Keratinocyte (primary cell): Measurements from ENCODE around the gene PRKCA. TPM values are rescaled to one million over a fixed set of nuclear protein-coding genes. Genes with fewer than 3 reads are reported as not detected.

Experiments
- DNase-seq: peaks from one replicate; pipeline ENCODE4 v3.0.0-alpha.2; 2011; ENCODE audit warnings: low read depth, missing footprints, low spot score
- FAIRE-seq: peaks from 2 replicates; lab custom pipeline; 2011; peaks lifted over from hg19 to GRCh38; lab: Jason Lieb, UNC
- H2AFZ ChIP-seq: 2 replicates; pipeline ENCODE4 v1.6.0; 2012; ENCODE audit warnings: low read length, control low read depth, inconsistent platforms; ENCODE audit not compliant: control insufficient read depth
- H3K27ac ChIP-seq: 2 replicates; pipeline ENCODE4 v1.5.1; 2011; ENCODE audit warnings: low read length; ENCODE audit not compliant: control insufficient read depth, insufficient read depth
- H3K27me3 ChIP-seq: 3 replicates; pipeline ENCODE4 v1.6.0; 2011; ENCODE audit warnings: low read length; ENCODE audit not compliant: control insufficient read depth, insufficient read depth; ENCODE audit errors: extremely low read depth
- H3K36me3 ChIP-seq, 2 experiments: 2 replicates in 1 of 2; 3 replicates in 1 of 2; pipeline ENCODE4 v1.5.1; 2011; ENCODE audit warnings: low read length in 2 of 2, mild to moderate bottlenecking in 1 of 2; ENCODE audit not compliant: control insufficient read depth in 2 of 2, insufficient read depth in 2 of 2; ENCODE audit errors: extremely low read depth in 1 of 2
- H3K4me1 ChIP-seq: 3 replicates; pipeline ENCODE4 v1.5.1; 2011; ENCODE audit warnings: low read length; ENCODE audit not compliant: control insufficient read depth, insufficient read depth; ENCODE audit errors: extremely low read depth
- H3K4me2 ChIP-seq: 3 replicates; pipeline ENCODE4 v1.6.0; 2011; ENCODE audit warnings: low read depth, low read length; ENCODE audit not compliant: control insufficient read depth, insufficient read depth; ENCODE audit errors: extremely low read depth
- H3K4me3 ChIP-seq, 3 experiments: fragments of 200-600 bp in 1 of 3; sonication (generic) in 1 of 3; 2 replicates in 2 of 3; 3 replicates in 1 of 3; pipeline ENCODE4 v1.5.1; 2011 to 2016; ENCODE audit warnings: low read length in 3 of 3, mild to moderate bottlenecking in 3 of 3, control low read depth in 2 of 3, inconsistent platforms in 1 of 3, low read depth in 1 of 3, mixed read lengths in 1 of 3, mixed run types in 1 of 3, moderate library complexity in 1 of 3; ENCODE audit not compliant: control insufficient read depth in 2 of 3, insufficient read depth in 2 of 3; ENCODE audit errors: extremely low read depth in 1 of 3
- H3K79me2 ChIP-seq: 2 replicates; pipeline ENCODE4 v1.6.0; 2012; ENCODE audit warnings: low read length; ENCODE audit not compliant: control insufficient read depth, insufficient read depth
- H3K9ac ChIP-seq: 3 replicates; pipeline ENCODE4 v1.6.0; 2011; ENCODE audit warnings: low read length; ENCODE audit not compliant: control insufficient read depth, insufficient read depth; ENCODE audit errors: extremely low read depth
- H3K9me1 ChIP-seq: 3 replicates; pipeline ENCODE4 v1.6.0; 2011; ENCODE audit warnings: low read length; ENCODE audit not compliant: control insufficient read depth, insufficient read depth; ENCODE audit errors: extremely low read depth
- H3K9me3 ChIP-seq: 2 replicates; pipeline ENCODE4 v1.5.1; 2012; ENCODE audit warnings: low read depth, low read length; ENCODE audit not compliant: control insufficient read depth
- H4K20me1 ChIP-seq: 3 replicates; pipeline ENCODE4 v1.6.0; 2011; ENCODE audit warnings: low read length; ENCODE audit not compliant: control insufficient read depth, insufficient read depth; ENCODE audit errors: extremely low read depth
- EZH2 ChIP-seq: IDR thresholded peaks from one replicate; pipeline ENCODE4 v1.6.1; 2012; ENCODE audit warnings: inconsistent platforms, mild to moderate bottlenecking, low read length, moderate library complexity
- dilution Hi-C: fragments of 300-500 bp; cut with MboI; formaldehyde crosslinking; loops from one replicate; pipeline ENCODE4 v1.7.0; 2020; ENCODE audit warnings: low sequenced_read_pairs; ENCODE audit not compliant: extremely low pct_ligation_motif_present
- polyA plus RNA-seq, 5 experiments: library from polyadenylated mRNA; depleted of rRNA in 3 of 5; stranded (reverse) in 3 of 5; stranded (forward) in 1 of 5; unstranded in 1 of 5; fragments of >200 nt; gene quantifications; 1 replicate in 1 of 5; 2 replicates in 3 of 5; 3 replicates in 1 of 5; pipeline versions ENCODE4 v1.2.1 to v1.2.3, GENCODE V29; 2011 to 2012; ENCODE audit warnings: missing spikeins in 2 of 5, low read depth in 1 of 5, low replicate concordance in 1 of 5
- TF ChIP-seq, protein P1 (sequence below), 3 experiments: IDR thresholded peaks in 1 of 3; conservative IDR thresholded peaks in 1 of 3; optimal IDR thresholded peaks in 1 of 3; 2 replicates in 2 of 3; 3 replicates in 1 of 3; pipeline versions ENCODE3 to v1.5.1; 2011; ENCODE audit warnings: low read length in 3 of 3, mild to moderate bottlenecking in 3 of 3, moderate library complexity in 2 of 3, control low read depth in 1 of 3, inconsistent platforms in 1 of 3; ENCODE audit not compliant: insufficient read depth in 2 of 3; ENCODE audit errors: extremely low read depth in 1 of 3

The PRKCA gene
- polyA plus RNA-seq, 1 donor (not counting 4 experiments of a cell fraction or from before 2014, with no cell fraction given): 3.6 TPM

DNA sequence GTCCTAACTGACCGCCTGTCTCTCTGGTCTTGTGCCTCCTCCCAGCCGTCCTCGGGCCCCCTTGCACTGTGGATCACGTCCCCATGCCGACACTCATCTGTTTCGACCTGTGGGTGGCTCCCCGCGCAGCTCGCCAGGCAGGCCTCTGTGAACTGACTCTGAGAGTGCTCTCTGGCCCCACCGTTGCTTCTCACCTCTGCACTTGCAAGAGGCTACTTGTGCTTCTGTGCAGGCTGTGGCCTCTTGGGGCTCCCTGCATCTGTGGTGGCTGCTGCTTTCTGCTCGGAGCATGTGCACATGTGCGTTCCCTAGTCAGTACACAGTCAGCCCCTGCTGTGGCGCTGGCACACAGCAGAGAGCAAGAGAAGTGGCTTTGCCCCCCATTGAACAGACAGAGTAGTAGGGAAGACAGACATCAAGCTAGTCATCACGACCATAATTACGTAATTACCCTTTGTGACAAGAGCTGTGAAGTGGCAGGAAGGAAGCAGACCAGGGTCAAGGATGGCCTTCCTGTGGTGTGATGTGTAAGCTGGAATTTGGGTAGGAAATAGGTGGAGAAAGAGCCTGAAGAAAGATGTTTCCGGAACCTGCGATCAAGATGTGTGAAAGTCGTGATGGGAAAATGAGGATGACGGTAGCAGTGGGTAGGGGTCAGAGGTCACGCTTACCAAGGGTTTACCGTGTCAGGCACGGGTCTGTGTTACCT, 276.5 kb downstream of the PRKCA start:
- Histone ChIP-seq H2AFZ (no peak overlapping the region), H3K9me3 (no peaks in the 10 kb centered on the region), H3K79me2 (no peaks in the 10 kb centered on the region), H3K9me1 (no peaks in the 10 kb centered on the region), H3K27ac (no peak overlapping the region), H4K20me1 (no peaks in the 10 kb centered on the region), H3K4me2 (no peak overlapping the region), H3K4me3 (no peak overlapping the region), H3K9ac (no peak overlapping the region), H3K4me1 (no peaks in the 10 kb centered on the region), H3K36me3 (no peaks in the 10 kb centered on the region), H3K27me3 (no peaks in the 10 kb centered on the region)
- no peak for FAIRE-seq
- DNase-seq: no peak
- TF ChIP-seq, protein P1, sequence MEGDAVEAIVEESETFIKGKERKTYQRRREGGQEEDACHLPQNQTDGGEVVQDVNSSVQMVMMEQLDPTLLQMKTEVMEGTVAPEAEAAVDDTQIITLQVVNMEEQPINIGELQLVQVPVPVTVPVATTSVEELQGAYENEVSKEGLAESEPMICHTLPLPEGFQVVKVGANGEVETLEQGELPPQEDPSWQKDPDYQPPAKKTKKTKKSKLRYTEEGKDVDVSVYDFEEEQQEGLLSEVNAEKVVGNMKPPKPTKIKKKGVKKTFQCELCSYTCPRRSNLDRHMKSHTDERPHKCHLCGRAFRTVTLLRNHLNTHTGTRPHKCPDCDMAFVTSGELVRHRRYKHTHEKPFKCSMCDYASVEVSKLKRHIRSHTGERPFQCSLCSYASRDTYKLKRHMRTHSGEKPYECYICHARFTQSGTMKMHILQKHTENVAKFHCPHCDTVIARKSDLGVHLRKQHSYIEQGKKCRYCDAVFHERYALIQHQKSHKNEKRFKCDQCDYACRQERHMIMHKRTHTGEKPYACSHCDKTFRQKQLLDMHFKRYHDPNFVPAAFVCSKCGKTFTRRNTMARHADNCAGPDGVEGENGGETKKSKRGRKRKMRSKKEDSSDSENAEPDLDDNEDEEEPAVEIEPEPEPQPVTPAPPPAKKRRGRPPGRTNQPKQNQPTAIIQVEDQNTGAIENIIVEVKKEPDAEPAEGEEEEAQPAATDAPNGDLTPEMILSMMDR (optimal IDR thresholded peaks at IDR 0.05 in 1 of 3, IDR thresholded peaks at IDR 0.05 in 1 of 3, conservative IDR thresholded peaks at IDR 0.05 in 1 of 3; ENCODE audit: extremely low read depth in 1 of 3, insufficient read depth in 2 of 3, low read length in 3 of 3): no peak
- no peak for TF ChIP-seq EZH2
- dilution Hi-C loops: no loop called here

DNA sequence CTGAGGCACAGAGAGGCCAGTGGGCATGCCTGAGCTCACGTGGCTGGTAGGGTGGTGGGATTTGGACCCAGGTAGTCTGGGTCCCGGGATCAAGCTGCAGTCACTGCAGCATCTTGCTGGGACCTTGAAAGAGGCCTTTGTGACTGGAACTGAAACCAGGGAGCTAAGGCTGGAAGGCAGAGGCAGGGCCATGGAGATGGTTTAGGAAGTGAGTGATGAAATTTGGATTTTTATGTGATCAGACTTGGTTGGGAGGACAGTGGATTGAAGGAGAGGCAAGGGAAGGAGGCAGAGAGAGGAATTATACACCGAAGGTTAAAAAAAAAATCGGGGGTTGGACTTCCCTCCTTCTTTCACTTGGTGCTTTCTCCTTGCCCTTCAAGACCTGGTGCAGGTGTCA, 277.1 kb downstream of the PRKCA start:
- Histone ChIP-seq H3K27me3 (no peaks in the 10 kb centered on the region), H3K9me3 (no peaks in the 10 kb centered on the region), H3K27ac (no peak overlapping the region), H3K4me3 (no peak overlapping the region), H3K4me1 (no peaks in the 10 kb centered on the region), H4K20me1 (no peaks in the 10 kb centered on the region), H3K4me2 (no peak overlapping the region), H3K79me2 (no peaks in the 10 kb centered on the region), H3K36me3 (no peaks in the 10 kb centered on the region), H3K9ac (no peak overlapping the region), H2AFZ (no peak overlapping the region), H3K9me1 (no peaks in the 10 kb centered on the region)
- dilution Hi-C loops: no loop called here
- TF ChIP-seq EZH2: no peak
- TF ChIP-seq, protein P1 (optimal IDR thresholded peaks at IDR 0.05 in 1 of 3, IDR thresholded peaks at IDR 0.05 in 1 of 3, conservative IDR thresholded peaks at IDR 0.05 in 1 of 3; ENCODE audit: extremely low read depth in 1 of 3, insufficient read depth in 2 of 3, low read length in 3 of 3): no peak
- FAIRE-seq (no peak), DNase-seq (no peak)
